HepG2 (cell line): ENCODE results near the gene BFSP1. TPM values are rescaled to one million over a fixed set of nuclear protein-coding genes. Genes with fewer than 3 reads are reported as not detected.

Experiments
- CBX2 ChIP-seq, 2 experiments: fragments of 200-600 bp in 1 of 2; sonication (generic); formaldehyde crosslinking in 1 of 2; IDR thresholded peaks; 2 replicates each; pipeline versions ENCODE4 v1.7.0 to v1.8.1; 2018 to 2022; ENCODE audit warnings: low read depth in 2 of 2, low read length in 1 of 2, mild to moderate bottlenecking in 1 of 2, missing genetic modification reagents in 1 of 2
- CENPT ChIP-seq: sonication (generic); formaldehyde crosslinking; IDR thresholded peaks from 2 replicates; pipeline ENCODE4 v1.8.0; 2022; ENCODE audit warnings: low read depth, mild to moderate bottlenecking, moderate library complexity, missing genetic modification reagents
- FOXC1 ChIP-seq: sonication (generic); formaldehyde crosslinking; IDR thresholded peaks from 2 replicates; pipeline ENCODE4 v1.8.0; 2022; ENCODE audit warnings: mild to moderate bottlenecking, missing genetic modification reagents, borderline replicate concordance
- GLI4 ChIP-seq: sonication (generic); formaldehyde crosslinking; IDR thresholded peaks from 2 replicates; pipeline ENCODE4 v1.5.1; 2020; ENCODE audit warnings: missing genetic modification reagents, mild to moderate bottlenecking, moderate library complexity, borderline replicate concordance
- KLF16 ChIP-seq, 2 experiments: sonication (generic) in 1 of 2; formaldehyde crosslinking in 1 of 2; IDR thresholded peaks; 2 replicates each; pipeline versions ENCODE4 v1.6.1 to v1.8.0; 2016 to 2023; ENCODE audit warnings: missing genetic modification reagents in 2 of 2, missing compliant biosample characterization in 1 of 2
- SP4 ChIP-seq: sonication (generic); formaldehyde crosslinking; IDR thresholded peaks from 2 replicates; pipeline ENCODE4 v1.8.1; 2023; ENCODE audit warnings: mild to moderate bottlenecking, missing genetic modification reagents
- ZNF253 ChIP-seq: sonication (generic); formaldehyde crosslinking; IDR thresholded peaks from 2 replicates; pipeline ENCODE4 v1.8.0; 2022; ENCODE audit warnings: mild to moderate bottlenecking, missing genetic modification reagents, borderline replicate concordance
- ZNF589 ChIP-seq: sonication (generic); formaldehyde crosslinking; conservative IDR thresholded peaks from 2 replicates; pipeline ENCODE4 v1.8.0; 2022; ENCODE audit warnings: mild to moderate bottlenecking, moderate library complexity, missing genetic modification reagents
- polyA plus RNA-seq, 8 experiments: library from polyadenylated mRNA; depleted of rRNA in 3 of 8; stranded (reverse) in 7 of 8; unstranded in 1 of 8; fragments of >200 nt; fragmentation: Illumina TruSeq in 4 of 8; extraction: Trizol in 4 of 8; gene quantifications; 2 replicates each; pipeline versions ENCODE4 v1.2.1 to v1.2.3, GENCODE V29; 2011 to 2016; ENCODE audit warnings: low read depth in 4 of 8, missing spikeins in 1 of 8, mixed read lengths in 1 of 8; ENCODE audit not compliant: insufficient read depth in 1 of 8
- total RNA-seq, 5 experiments: library from RNA; depleted of rRNA; stranded (reverse); fragments of >200 nt; fragmentation: Illumina TruSeq; extraction: Trizol; gene quantifications; 2 replicates each; pipeline ENCODE4 v1.2.3, GENCODE V29; 2016; ENCODE audit warnings: low read depth in 1 of 5
- TF ChIP-seq, protein P1 (sequence below): sonication (generic); formaldehyde crosslinking; IDR thresholded peaks from 2 replicates; pipeline ENCODE4; 2020; ENCODE audit warnings: missing genetic modification reagents, mild to moderate bottlenecking, borderline replicate concordance
- TF ChIP-seq, protein P2 (sequence below): sonication (generic); formaldehyde crosslinking; IDR thresholded peaks from 2 replicates; pipeline ENCODE4 v1.8.0; 2022; ENCODE audit warnings: mild to moderate bottlenecking, missing genetic modification reagents
- TF ChIP-seq, protein P3 (sequence below): sonication (generic); formaldehyde crosslinking; IDR thresholded peaks from 2 replicates; pipeline ENCODE4 v1.4.0; 2020; ENCODE audit warnings: missing genetic modification reagents
- TF ChIP-seq, protein P4 (sequence below): IDR thresholded peaks from 2 replicates; pipeline ENCODE4 v1.6.1; 2016; ENCODE audit warnings: missing compliant biosample characterization, missing genetic modification reagents, borderline replicate concordance
- TF ChIP-seq, protein P5 (sequence below): sonication (generic); formaldehyde crosslinking; IDR thresholded peaks from 2 replicates; pipeline ENCODE4 v1.4.0; 2020; ENCODE audit warnings: missing genetic modification reagents, mild to moderate bottlenecking, borderline replicate concordance

Gene BFSP1
- total and polyA plus RNA-seq, 2 of the 13 experiments (the other 11 are each of a cell fraction or from before 2014, with no cell fraction given): 0.22 to 0.26 TPM

DNA sequence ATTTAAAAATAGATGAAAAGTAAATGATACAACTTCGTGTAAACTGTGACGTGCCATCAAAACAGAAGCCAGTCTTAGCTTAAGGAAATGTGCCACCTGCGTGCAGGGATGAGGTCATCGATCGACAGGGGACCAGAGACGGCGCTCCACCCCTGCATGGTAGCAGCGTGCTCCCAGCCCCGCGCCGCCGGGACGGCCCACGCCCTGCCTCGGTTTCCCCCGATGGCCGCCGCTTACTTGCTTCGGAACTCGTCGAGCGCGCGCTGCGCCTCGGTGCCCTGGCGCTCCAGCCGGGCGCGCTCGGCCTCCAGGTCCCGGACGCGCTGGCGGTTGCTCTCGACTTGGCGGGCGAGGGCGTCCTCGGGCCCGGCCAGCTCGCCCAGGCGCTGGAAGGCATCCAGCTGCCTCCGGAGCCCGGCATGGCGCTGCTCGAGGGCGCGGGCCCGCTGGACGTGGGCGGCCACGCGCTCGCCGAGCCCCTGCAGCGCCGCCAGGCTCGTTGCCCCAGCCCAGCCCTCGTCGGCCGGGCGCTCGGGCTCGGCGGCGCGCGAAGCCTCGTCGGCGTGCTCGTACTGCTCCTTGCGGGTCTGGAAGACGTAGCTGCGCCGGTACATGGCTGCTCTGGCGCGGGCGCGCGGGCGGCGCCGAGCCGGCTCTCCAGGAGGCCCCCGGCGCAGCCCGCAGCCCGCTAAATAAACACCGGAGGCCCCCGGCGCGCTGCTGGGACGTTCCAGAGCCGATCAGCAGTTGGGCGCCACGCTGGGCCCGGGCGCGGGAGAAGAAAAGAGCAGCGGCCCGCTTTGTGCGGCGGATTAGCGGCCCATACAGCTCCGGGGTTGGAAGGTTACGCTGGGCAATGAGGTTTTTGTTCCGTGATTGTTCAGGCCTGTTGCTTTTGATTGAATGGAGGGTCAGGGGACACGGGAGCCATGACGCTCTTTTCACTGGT, at the start of gene BFSP1 (continued):
- TF ChIP-seq, protein P1, sequence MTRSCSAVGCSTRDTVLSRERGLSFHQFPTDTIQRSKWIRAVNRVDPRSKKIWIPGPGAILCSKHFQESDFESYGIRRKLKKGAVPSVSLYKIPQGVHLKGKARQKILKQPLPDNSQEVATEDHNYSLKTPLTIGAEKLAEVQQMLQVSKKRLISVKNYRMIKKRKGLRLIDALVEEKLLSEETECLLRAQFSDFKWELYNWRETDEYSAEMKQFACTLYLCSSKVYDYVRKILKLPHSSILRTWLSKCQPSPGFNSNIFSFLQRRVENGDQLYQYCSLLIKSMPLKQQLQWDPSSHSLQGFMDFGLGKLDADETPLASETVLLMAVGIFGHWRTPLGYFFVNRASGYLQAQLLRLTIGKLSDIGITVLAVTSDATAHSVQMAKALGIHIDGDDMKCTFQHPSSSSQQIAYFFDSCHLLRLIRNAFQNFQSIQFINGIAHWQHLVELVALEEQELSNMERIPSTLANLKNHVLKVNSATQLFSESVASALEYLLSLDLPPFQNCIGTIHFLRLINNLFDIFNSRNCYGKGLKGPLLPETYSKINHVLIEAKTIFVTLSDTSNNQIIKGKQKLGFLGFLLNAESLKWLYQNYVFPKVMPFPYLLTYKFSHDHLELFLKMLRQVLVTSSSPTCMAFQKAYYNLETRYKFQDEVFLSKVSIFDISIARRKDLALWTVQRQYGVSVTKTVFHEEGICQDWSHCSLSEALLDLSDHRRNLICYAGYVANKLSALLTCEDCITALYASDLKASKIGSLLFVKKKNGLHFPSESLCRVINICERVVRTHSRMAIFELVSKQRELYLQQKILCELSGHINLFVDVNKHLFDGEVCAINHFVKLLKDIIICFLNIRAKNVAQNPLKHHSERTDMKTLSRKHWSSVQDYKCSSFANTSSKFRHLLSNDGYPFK (CRISPR knock-in tag): 0 out of 2 replicates have a peak, but pooled peaks have one; percentile 53
- peak; percentile 69; the same call in 1 of the 2 replicates for TF ChIP-seq CENPT
- TF ChIP-seq, protein P2, sequence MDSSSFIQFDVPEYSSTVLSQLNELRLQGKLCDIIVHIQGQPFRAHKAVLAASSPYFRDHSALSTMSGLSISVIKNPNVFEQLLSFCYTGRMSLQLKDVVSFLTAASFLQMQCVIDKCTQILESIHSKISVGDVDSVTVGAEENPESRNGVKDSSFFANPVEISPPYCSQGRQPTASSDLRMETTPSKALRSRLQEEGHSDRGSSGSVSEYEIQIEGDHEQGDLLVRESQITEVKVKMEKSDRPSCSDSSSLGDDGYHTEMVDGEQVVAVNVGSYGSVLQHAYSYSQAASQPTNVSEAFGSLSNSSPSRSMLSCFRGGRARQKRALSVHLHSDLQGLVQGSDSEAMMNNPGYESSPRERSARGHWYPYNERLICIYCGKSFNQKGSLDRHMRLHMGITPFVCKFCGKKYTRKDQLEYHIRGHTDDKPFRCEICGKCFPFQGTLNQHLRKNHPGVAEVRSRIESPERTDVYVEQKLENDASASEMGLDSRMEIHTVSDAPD: peak; percentile 58; the same call in 1 of the 2 replicates
- TF ChIP-seq, protein P3, sequence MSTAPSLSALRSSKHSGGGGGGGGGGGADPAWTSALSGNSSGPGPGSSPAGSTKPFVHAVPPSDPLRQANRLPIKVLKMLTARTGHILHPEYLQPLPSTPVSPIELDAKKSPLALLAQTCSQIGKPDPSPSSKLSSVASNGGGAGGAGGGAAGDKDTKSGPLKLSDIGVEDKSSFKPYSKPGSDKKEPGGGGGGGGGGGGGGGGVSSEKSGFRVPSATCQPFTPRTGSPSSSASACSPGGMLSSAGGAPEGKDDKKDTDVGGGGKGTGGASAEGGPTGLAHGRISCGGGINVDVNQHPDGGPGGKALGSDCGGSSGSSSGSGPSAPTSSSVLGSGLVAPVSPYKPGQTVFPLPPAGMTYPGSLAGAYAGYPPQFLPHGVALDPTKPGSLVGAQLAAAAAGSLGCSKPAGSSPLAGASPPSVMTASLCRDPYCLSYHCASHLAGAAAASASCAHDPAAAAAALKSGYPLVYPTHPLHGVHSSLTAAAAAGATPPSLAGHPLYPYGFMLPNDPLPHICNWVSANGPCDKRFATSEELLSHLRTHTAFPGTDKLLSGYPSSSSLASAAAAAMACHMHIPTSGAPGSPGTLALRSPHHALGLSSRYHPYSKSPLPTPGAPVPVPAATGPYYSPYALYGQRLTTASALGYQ (CRISPR knock-in tag): peak; percentile 82; the same call in 1 of the 2 replicates
- TF ChIP-seq, protein P4, sequence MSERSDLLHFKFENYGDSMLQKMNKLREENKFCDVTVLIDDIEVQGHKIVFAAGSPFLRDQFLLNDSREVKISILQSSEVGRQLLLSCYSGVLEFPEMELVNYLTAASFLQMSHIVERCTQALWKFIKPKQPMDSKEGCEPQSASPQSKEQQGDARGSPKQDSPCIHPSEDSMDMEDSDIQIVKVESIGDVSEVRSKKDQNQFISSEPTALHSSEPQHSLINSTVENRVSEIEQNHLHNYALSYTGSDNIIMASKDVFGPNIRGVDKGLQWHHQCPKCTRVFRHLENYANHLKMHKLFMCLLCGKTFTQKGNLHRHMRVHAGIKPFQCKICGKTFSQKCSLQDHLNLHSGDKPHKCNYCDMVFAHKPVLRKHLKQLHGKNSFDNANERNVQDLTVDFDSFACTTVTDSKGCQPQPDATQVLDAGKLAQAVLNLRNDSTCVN (CRISPR knock-in tag): 0 out of 2 replicates have a peak, but pooled peaks have one; percentile 38
- peak; percentile 67; the same call in 1 of the 2 replicates for TF ChIP-seq ZNF589 (CRISPR knock-in tag)
- peak; percentile 76; the same call in 1 of the 2 replicates for TF ChIP-seq SP4 (CRISPR knock-in tag)
- TF ChIP-seq ZNF253 (CRISPR knock-in tag): 0 out of 2 replicates have a peak, but pooled peaks have one; percentile 22
- no peak for TF ChIP-seq CBX2 (IDR thresholded peaks at IDR 0.05; ENCODE audit: low read depth, low read length)
- TF ChIP-seq CBX2 (CRISPR knock-in tag; IDR thresholded peaks at IDR 0.05; ENCODE audit: low read depth): peak; percentile 50; the same call in 1 of the 2 replicates
- peak; percentile 91; the same call in 1 of the 2 replicates for TF ChIP-seq FOXC1 (CRISPR knock-in tag)
- TF ChIP-seq, protein P5, sequence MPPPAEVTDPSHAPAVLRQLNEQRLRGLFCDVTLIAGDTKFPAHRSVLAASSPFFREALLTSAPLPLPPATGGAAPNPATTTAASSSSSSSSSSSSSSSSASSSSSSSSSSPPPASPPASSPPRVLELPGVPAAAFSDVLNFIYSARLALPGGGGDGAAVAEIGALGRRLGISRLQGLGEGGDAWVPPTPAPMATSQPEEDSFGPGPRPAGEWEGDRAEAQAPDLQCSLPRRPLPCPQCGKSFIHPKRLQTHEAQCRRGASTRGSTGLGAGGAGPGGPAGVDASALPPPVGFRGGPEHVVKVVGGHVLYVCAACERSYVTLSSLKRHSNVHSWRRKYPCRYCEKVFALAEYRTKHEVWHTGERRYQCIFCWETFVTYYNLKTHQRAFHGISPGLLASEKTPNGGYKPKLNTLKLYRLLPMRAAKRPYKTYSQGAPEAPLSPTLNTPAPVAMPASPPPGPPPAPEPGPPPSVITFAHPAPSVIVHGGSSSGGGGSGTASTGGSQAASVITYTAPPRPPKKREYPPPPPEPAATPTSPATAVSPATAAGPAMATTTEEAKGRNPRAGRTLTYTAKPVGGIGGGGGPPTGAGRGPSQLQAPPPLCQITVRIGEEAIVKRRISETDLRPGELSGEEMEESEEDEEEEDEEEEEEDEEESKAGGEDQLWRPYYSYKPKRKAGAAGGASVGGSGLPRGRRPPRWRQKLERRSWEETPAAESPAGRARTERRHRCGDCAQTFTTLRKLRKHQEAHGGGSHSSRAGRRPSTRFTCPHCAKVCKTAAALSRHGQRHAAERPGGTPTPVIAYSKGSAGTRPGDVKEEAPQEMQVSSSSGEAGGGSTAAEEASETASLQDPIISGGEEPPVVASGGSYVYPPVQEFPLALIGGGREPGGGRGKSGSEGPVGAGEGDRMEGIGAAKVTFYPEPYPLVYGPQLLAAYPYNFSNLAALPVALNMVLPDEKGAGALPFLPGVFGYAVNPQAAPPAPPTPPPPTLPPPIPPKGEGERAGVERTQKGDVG (CRISPR knock-in tag): 0 out of 2 replicates have a peak, but pooled peaks have one; percentile 70
- 0 out of 4 replicates have a peak, but pooled peaks of 1 of the 2 experiments have one; percentile 52 for TF ChIP-seq KLF16 (CRISPR knock-in tag; IDR thresholded peaks at IDR 0.05)
- peak; percentile 34 for TF ChIP-seq GLI4
